Fibroblast of lung (primary cell): Measurements from ENCODE around the gene POR.

ENCODE experiments used
- CTCF ChIP-seq, 2 donors: IDR thresholded peaks in 1 of 2; conservative IDR thresholded peaks in 1 of 2; 1 replicate in 1 of 2; 2 replicates in 1 of 2; pipeline ENCODE4 v1.5.1; 2011 to 2012; ENCODE audit warnings: low read length in 2 of 2, control low read depth in 1 of 2, inconsistent platforms in 1 of 2, low read depth in 1 of 2, mild to moderate bottlenecking in 1 of 2
- EZH2 ChIP-seq: IDR thresholded peaks from 2 replicates; pipeline ENCODE4 v1.5.1; 2012; ENCODE audit warnings: low read length, control low read depth, mild to moderate bottlenecking; ENCODE audit errors: missing control alignments

- TF ChIP-seq CTCF (conservative IDR thresholded peaks at IDR 0.05 in 1 of 2, IDR thresholded peaks at IDR 0.05 in 1 of 2; ENCODE audit: low read depth in 1 of 2, low read length in 2 of 2) (no peak), EZH2 (no peak)
Measured at GRCh38 chr7:75971309-75971960, 56.5 kb downstream of the POR start.
